H9 (cell line): ENCODE results near the gene PCSK9. TPM values are rescaled to one million over a fixed set of nuclear protein-coding genes. Genes with fewer than 3 reads are reported as not detected.

Experiments
- DNase-seq: peaks from one replicate; pipeline ENCODE4 v3.0.0-alpha.2; 2017
- H2AFZ ChIP-seq: one replicate; pipeline ENCODE4 v1.6.1; 2013; ENCODE audit warnings: mild to moderate bottlenecking, low read length, control low read depth, moderate library complexity
- H2AK5ac ChIP-seq: 2 replicates; pipeline ENCODE4 v1.6.1; 2013; ENCODE audit warnings: low read length, control low read depth, mixed read lengths; ENCODE audit not compliant: insufficient read length
- H2BK120ac ChIP-seq: one replicate; pipeline ENCODE4 v1.6.1; 2013; ENCODE audit warnings: low read depth, mild to moderate bottlenecking, low read length, control low read depth, inconsistent platforms; ENCODE audit not compliant: poor library complexity, severe bottlenecking
- H2BK12ac ChIP-seq: 2 replicates; pipeline ENCODE4 v1.6.1; 2013; ENCODE audit warnings: low read length, control low read depth, mixed read lengths, low read depth; ENCODE audit not compliant: insufficient read length
- H2BK15ac ChIP-seq: 2 replicates; pipeline ENCODE4 v1.6.1; 2013; ENCODE audit warnings: low read depth, low read length, control low read depth
- H2BK20ac ChIP-seq: one replicate; pipeline ENCODE4 v1.6.1; 2013; ENCODE audit warnings: low read depth, mild to moderate bottlenecking, low read length, control low read depth, inconsistent platforms; ENCODE audit not compliant: poor library complexity, severe bottlenecking
- H2BK5ac ChIP-seq: 2 replicates; pipeline ENCODE4 v1.6.1; 2013; ENCODE audit warnings: low read length, control low read depth, mixed read lengths; ENCODE audit not compliant: insufficient read length
- H3K14ac ChIP-seq: 2 replicates; pipeline ENCODE4 v1.6.1; 2013; ENCODE audit warnings: low read length, control low read depth; ENCODE audit not compliant: insufficient read depth
- H3K18ac ChIP-seq: 2 replicates; pipeline ENCODE4 v1.6.1; 2013; ENCODE audit warnings: low read depth, mild to moderate bottlenecking, mixed read lengths, low read length, control low read depth; ENCODE audit not compliant: insufficient read length
- H3K23ac ChIP-seq: 2 replicates; pipeline ENCODE4 v1.6.1; 2013; ENCODE audit warnings: low read length, control low read depth, mixed read lengths, low read depth; ENCODE audit not compliant: insufficient read length
- H3K23me2 ChIP-seq: 2 replicates; pipeline ENCODE4 v1.6.1; 2013; ENCODE audit warnings: low read depth, mild to moderate bottlenecking, mixed read lengths, low read length, control low read depth; ENCODE audit not compliant: insufficient read length, poor library complexity, severe bottlenecking
- H3K27ac ChIP-seq: 2 replicates; pipeline ENCODE4 v1.5.1; 2013; ENCODE audit warnings: low read length, control low read depth, mixed read lengths, low read depth; ENCODE audit not compliant: insufficient read length
- H3K27me3 ChIP-seq: 2 replicates; pipeline ENCODE4 v1.6.1; 2013; ENCODE audit warnings: low read length, control low read depth, inconsistent platforms; ENCODE audit not compliant: insufficient read depth
- H3K4ac ChIP-seq: 2 replicates; pipeline ENCODE4 v1.6.1; 2013; ENCODE audit warnings: low read depth, mild to moderate bottlenecking, control low read depth, inconsistent platforms, low read length, moderate library complexity
- H3K4me1 ChIP-seq: 2 replicates; pipeline ENCODE4 v1.6.1; 2013; ENCODE audit warnings: low read length, control low read depth, inconsistent platforms; ENCODE audit not compliant: insufficient read depth
- H3K4me2 ChIP-seq: 2 replicates; pipeline ENCODE4 v1.6.1; 2013; ENCODE audit warnings: low read length, control low read depth, mixed read lengths; ENCODE audit not compliant: insufficient read length, insufficient read depth
- H3K56ac ChIP-seq: 2 replicates; pipeline ENCODE4 v1.6.1; 2013; ENCODE audit warnings: low read depth, mild to moderate bottlenecking, mixed read lengths, low read length, control low read depth; ENCODE audit not compliant: insufficient read length
- H3K79me1 ChIP-seq: 2 replicates; pipeline ENCODE4 v1.6.1; 2013; ENCODE audit warnings: low read depth, mild to moderate bottlenecking, moderate library complexity, low read length, control low read depth, inconsistent platforms; ENCODE audit not compliant: insufficient read depth, poor library complexity, severe bottlenecking
- H3K79me2 ChIP-seq: 2 replicates; pipeline ENCODE4 v1.6.1; 2013; ENCODE audit warnings: low read length, control low read depth, inconsistent platforms; ENCODE audit not compliant: insufficient read depth
- H3K9ac ChIP-seq: 2 replicates; pipeline ENCODE4 v1.6.1; 2013; ENCODE audit warnings: low read length, control low read depth, mixed read lengths; ENCODE audit not compliant: insufficient read length; ENCODE audit errors: extremely low read depth
- H3K9me3 ChIP-seq: one replicate; pipeline ENCODE4 v1.6.1; 2013; ENCODE audit warnings: low read depth, low read length, inconsistent platforms; ENCODE audit not compliant: control insufficient read depth
- H3T11ph ChIP-seq: one replicate; pipeline ENCODE4 v1.6.1; 2013; ENCODE audit warnings: mild to moderate bottlenecking, low read length, control low read depth, inconsistent platforms
- H4K20me1 ChIP-seq: one replicate; pipeline ENCODE4 v1.6.1; 2013; ENCODE audit not compliant: control insufficient read depth, insufficient read length, insufficient read depth
- H4K5ac ChIP-seq: 2 replicates; pipeline ENCODE4 v1.6.1; 2013; ENCODE audit warnings: low read depth, mild to moderate bottlenecking, mixed read lengths, low read length, control low read depth; ENCODE audit not compliant: insufficient read length
- H4K8ac ChIP-seq: replicated peaks from 2 replicates; pipeline ENCODE4 v1.6.1; 2013; ENCODE audit warnings: low read length, control low read depth, mixed read lengths, low read depth; ENCODE audit not compliant: insufficient read length
- H4K91ac ChIP-seq: 2 replicates; pipeline ENCODE4 v1.6.1; 2013; ENCODE audit warnings: low read depth, mild to moderate bottlenecking, moderate library complexity, mixed read lengths, low read length, control low read depth; ENCODE audit not compliant: insufficient read length
- H3K27ac Mint-ChIP-seq, 3 experiments: 2 replicates in 2 of 3; 3 replicates in 1 of 3; pipeline ENCODE4 v1.8.0; 2020 to 2021; ENCODE audit warnings: mixed read lengths in 3 of 3, mild to moderate bottlenecking in 1 of 3, moderate library complexity in 1 of 3
- H3K27me3 Mint-ChIP-seq: 2 replicates; pipeline ENCODE4 v1.8.0; 2021; ENCODE audit warnings: low read depth, mild to moderate bottlenecking, moderate library complexity, mixed read lengths
- H3K36me3 Mint-ChIP-seq, 3 experiments: 2 replicates in 2 of 3; 3 replicates in 1 of 3; pipeline ENCODE4 v1.8.0; 2020 to 2021; ENCODE audit warnings: low read depth in 3 of 3, mixed read lengths in 3 of 3; ENCODE audit not compliant: insufficient read depth in 1 of 3
- H3K4me1 Mint-ChIP-seq, 2 experiments: 2 replicates each; pipeline ENCODE4 v1.8.0; 2020; ENCODE audit warnings: mixed read lengths in 2 of 2
- H3K4me3 Mint-ChIP-seq, 2 experiments: 2 replicates in 1 of 2; 3 replicates in 1 of 2; pipeline ENCODE4 v1.8.0; 2020 to 2021; ENCODE audit warnings: mild to moderate bottlenecking in 2 of 2, mixed read lengths in 2 of 2, moderate library complexity in 1 of 2
- H3K9me3 Mint-ChIP-seq, 2 experiments: 2 replicates in 1 of 2; 3 replicates in 1 of 2; pipeline ENCODE4 v1.8.0; 2020; ENCODE audit warnings: mild to moderate bottlenecking in 2 of 2, mixed read lengths in 2 of 2, moderate library complexity in 1 of 2
- WGBS: extraction: QIAGEN DNeasy Blood & Tissue Kit; methylation state at CpG from one replicate; pipeline ENCODE4 v1.1.7; 2013; ENCODE audit warnings: missing lambda C conversion rate, low lambda C conversion rate, mixed read lengths; ENCODE audit not compliant: insufficient read length; ENCODE audit errors: extremely low coverage; 5-methylcytosine and 5-hydroxymethylcytosine counted together
- total RNA-seq: library from RNA; stranded (reverse); gene quantifications from 2 replicates; pipeline ENCODE4 v1.2.1, GENCODE V29; 2021
- TF ChIP-seq, protein P1 (sequence below): fragments of 200-600 bp; sonication (generic); conservative IDR thresholded peaks from 3 replicates; pipeline ENCODE4 v1.8.0; 2021; ENCODE audit warnings: antibody characterized with exemption, mild to moderate bottlenecking

Gene PCSK9
- total RNA-seq, 1 experiment from 2014 or later: 75.1 TPM

DNA sequence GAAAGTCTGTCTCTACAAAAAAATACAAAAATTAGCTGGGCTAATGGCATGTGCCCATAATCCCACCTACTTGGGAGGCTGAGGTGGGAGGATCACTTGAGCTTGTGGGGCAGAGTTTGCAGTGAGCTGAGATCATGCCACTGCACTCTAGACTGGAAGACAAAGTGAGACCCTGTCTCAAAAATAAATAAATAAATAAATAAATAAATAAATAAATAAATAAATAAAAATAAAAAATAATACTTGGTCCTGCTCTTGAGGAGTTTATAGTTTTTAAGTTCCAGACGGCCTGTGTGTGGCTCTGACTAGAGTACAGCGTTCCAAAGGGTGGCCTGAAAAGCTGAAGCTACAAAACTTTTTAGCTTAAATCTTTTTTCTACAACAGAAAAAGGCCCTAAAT is 35.1 kb downstream of the PCSK9 start:
- no peaks in the 10 kb centered on the region for H4K20me1 ChIP-seq
- H3K27ac ChIP-seq: no peak overlapping the region
- no peak overlapping the region for H4K5ac ChIP-seq
- H2BK5ac ChIP-seq: no peak overlapping the region
- no peak overlapping the region for H2AK5ac ChIP-seq
- no peak overlapping the region for H4K91ac ChIP-seq
- no peaks in the 10 kb centered on the region for H3K4me1 ChIP-seq
- Mint-ChIP-seq H3K4me3 (no peak overlapping the region), H3K9me3 (no peaks in the 10 kb centered on the region), H3K27ac (no peak overlapping the region), H3K36me3 (peaks cover 27 to 88% (median 60%) of the 10 kb centered on the region in 3 experiments), H3K27me3 (no peaks in the 10 kb centered on the region), H3K4me1 (peaks cover 3 to 5% of the 10 kb centered on the region in 2 experiments; a peak in 2 of 4 replicates)
- H3K9me3 ChIP-seq: no peaks in the 10 kb centered on the region
- H3K4me2 ChIP-seq: no peak overlapping the region
- no peak overlapping the region for H3K14ac ChIP-seq
- H3K79me1 ChIP-seq: no peaks in the 10 kb centered on the region
- no peak overlapping the region for H3T11ph ChIP-seq
- no peaks in the 10 kb centered on the region for H3K27me3 ChIP-seq
- H2BK120ac ChIP-seq: no peak overlapping the region
- no peak overlapping the region for H2BK15ac ChIP-seq
- H2AFZ ChIP-seq: no peak overlapping the region
- TF ChIP-seq, protein P1, sequence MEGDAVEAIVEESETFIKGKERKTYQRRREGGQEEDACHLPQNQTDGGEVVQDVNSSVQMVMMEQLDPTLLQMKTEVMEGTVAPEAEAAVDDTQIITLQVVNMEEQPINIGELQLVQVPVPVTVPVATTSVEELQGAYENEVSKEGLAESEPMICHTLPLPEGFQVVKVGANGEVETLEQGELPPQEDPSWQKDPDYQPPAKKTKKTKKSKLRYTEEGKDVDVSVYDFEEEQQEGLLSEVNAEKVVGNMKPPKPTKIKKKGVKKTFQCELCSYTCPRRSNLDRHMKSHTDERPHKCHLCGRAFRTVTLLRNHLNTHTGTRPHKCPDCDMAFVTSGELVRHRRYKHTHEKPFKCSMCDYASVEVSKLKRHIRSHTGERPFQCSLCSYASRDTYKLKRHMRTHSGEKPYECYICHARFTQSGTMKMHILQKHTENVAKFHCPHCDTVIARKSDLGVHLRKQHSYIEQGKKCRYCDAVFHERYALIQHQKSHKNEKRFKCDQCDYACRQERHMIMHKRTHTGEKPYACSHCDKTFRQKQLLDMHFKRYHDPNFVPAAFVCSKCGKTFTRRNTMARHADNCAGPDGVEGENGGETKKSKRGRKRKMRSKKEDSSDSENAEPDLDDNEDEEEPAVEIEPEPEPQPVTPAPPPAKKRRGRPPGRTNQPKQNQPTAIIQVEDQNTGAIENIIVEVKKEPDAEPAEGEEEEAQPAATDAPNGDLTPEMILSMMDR: no peak
- H3K9ac ChIP-seq: no peak overlapping the region
- no peak overlapping the region for H2BK20ac ChIP-seq
- no peak overlapping the region for H3K23ac ChIP-seq
- H4K8ac ChIP-seq: no peak overlapping the region
- H3K4ac ChIP-seq: no peak overlapping the region
- no peaks in the 10 kb centered on the region for H3K23me2 ChIP-seq
- H3K79me2 ChIP-seq: no peaks in the 10 kb centered on the region
- no CpG with 5 or more reads among the region's 2 CpGs for WGBS
- no peak overlapping the region for H2BK12ac ChIP-seq
- no peak overlapping the region for H3K18ac ChIP-seq
- no peak overlapping the region for H3K56ac ChIP-seq
- no peak for DNase-seq
